Neutrophil (primary cell): ENCODE measurements around the gene MPST.

ENCODE experiments used
- H3K27ac ChIP-seq: fragments of 200-600 bp; sonication (generic); 2 replicates; pipeline ENCODE4 v1.5.1; 2016; ENCODE audit warnings: mild to moderate bottlenecking, moderate library complexity
- H3K27me3 ChIP-seq: fragments of 200-600 bp; sonication (generic); 2 replicates; pipeline ENCODE4 v1.6.0; 2016; ENCODE audit warnings: mild to moderate bottlenecking
- H3K36me3 ChIP-seq: fragments of 200-600 bp; sonication (generic); 2 replicates; pipeline ENCODE4 v1.5.1; 2017
- H3K4me1 ChIP-seq, 2 experiments: fragments of 200-600 bp in 1 of 2; sonication (generic) in 1 of 2; 1 replicate in 1 of 2; 2 replicates in 1 of 2; pipeline versions ENCODE4 v1.5.1 to v1.6.1; 2013 to 2016; ENCODE audit warnings: low read depth in 1 of 2, low read length in 1 of 2, mild to moderate bottlenecking in 1 of 2, moderate library complexity in 1 of 2; ENCODE audit not compliant: control insufficient read depth in 1 of 2, insufficient read depth in 1 of 2
- H3K4me3 ChIP-seq, 2 experiments: fragments of 200-600 bp in 1 of 2; sonication (generic) in 1 of 2; 1 replicate in 1 of 2; 2 replicates in 1 of 2; pipeline ENCODE4 v1.5.1; 2013 to 2016; ENCODE audit warnings: low read depth in 1 of 2, low read length in 1 of 2, mild to moderate bottlenecking in 1 of 2, moderate library complexity in 1 of 2
- H3K9me3 ChIP-seq: fragments of 200-600 bp; sonication (generic); 2 replicates; pipeline ENCODE4 v1.5.1; 2016
- TF ChIP-seq, protein P1 (sequence below): fragments of 200-600 bp; sonication (generic); IDR thresholded peaks from 2 replicates; pipeline ENCODE4 v1.5.1; 2016; ENCODE audit warnings: antibody characterized with exemption

MPST gene

DNA sequence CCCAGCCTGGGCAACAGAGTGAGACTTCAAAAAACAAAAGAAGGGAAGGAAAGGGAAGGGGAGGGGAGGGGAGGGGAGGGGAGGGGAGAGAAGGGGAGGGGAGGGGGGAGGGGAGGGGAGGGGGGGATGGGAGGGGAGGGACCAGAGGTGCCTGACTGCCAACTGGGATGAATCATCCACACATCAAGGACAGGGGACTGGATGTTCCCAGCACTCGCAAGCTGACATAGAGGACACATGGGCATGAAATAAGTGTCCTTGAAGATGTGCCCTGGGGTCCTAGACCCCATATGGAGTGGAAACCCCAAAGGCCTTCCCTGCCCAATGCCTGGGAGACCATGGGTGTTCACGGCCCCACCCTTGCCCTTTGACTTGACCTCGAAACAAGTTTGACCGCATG, 20.1 kb upstream of the MPST start:
- Histone ChIP-seq H3K9me3 (no peaks in the 10 kb centered on the region), H3K4me1 (no peaks in the 10 kb centered on the region), H3K4me3 (no peak overlapping the region), H3K27ac (no peak overlapping the region), H3K36me3 (no peaks in the 10 kb centered on the region), H3K27me3 (peaks cover 39% of the 10 kb centered on the region)
- TF ChIP-seq, protein P1, sequence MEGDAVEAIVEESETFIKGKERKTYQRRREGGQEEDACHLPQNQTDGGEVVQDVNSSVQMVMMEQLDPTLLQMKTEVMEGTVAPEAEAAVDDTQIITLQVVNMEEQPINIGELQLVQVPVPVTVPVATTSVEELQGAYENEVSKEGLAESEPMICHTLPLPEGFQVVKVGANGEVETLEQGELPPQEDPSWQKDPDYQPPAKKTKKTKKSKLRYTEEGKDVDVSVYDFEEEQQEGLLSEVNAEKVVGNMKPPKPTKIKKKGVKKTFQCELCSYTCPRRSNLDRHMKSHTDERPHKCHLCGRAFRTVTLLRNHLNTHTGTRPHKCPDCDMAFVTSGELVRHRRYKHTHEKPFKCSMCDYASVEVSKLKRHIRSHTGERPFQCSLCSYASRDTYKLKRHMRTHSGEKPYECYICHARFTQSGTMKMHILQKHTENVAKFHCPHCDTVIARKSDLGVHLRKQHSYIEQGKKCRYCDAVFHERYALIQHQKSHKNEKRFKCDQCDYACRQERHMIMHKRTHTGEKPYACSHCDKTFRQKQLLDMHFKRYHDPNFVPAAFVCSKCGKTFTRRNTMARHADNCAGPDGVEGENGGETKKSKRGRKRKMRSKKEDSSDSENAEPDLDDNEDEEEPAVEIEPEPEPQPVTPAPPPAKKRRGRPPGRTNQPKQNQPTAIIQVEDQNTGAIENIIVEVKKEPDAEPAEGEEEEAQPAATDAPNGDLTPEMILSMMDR, result no peak

DNA sequence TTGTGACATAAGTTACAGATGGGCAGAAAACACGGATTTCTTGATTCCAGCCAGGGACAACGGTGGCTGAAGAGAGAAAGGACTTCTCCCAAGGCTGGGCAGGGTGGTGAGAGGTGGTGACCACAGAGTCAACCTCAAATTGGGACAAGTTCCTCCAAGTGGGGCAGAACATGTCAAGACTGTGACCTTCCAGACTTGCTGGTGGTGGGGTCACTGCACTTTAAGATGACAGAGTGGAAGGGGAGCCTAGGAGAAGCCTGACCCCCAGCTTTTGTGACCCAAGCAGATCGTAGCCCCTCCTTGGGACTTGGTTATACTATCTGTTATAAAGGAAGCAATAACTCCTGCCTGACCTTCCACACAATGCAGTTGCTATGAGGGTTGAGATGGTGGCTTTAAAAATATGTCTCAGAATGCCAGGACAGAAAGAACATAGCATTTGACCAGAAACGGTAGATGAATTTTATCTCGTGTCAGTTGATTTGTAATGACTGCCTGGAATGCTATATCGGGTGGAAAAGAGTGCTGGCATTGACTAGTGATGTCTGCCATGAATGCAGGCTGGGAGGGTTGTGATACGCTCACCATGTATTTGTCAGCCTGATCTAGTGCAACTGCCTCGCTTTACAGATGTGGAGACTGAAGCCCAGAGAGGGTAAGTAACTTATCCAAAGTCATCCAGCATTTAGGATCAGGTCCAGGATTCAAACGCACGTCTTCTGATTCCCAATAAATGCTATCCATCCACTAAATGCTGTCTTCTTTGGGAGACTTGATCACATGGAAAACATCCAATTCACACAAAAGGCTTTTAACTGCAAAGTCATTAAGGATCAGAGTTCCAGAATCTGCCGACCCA, 18.6 kb upstream of the MPST start:
- TF ChIP-seq, protein P1, result no peak
- Histone ChIP-seq H3K4me3 (no peak overlapping the region), H3K27ac (no peak overlapping the region), H3K27me3 (peaks cover 48% of the 10 kb centered on the region), H3K36me3 (no peaks in the 10 kb centered on the region), H3K9me3 (no peaks in the 10 kb centered on the region), H3K4me1 (no peaks in the 10 kb centered on the region)

DNA sequence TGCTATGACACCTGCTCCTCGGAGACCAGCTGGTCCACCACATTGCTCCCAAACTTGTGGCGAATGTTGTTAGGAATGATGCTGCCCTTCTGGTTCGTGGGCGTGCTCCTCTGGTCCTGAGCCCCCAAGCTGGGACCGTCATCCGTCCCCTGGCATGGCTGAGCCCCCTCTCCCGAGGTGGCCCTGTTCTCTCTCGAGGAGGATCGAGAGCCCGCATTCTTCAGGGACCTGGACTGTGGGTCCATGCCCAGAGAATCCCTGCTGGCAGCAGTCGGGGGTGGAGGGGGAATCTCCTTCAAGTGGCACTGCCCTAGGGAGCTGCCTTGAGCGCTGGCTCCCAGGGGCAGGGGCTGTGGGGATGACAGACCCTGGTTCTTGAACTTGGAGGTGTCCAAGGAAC, 17.7 kb upstream of the MPST start:
- H3K27ac ChIP-seq, result no peak overlapping the region
- H3K9me3 ChIP-seq, result no peaks in the 10 kb centered on the region
- no peak overlapping the region for H3K4me3 ChIP-seq
- H3K27me3 ChIP-seq, result peaks cover 53% of the 10 kb centered on the region
- TF ChIP-seq, protein P1, result no peak
- H3K36me3 ChIP-seq, result no peaks in the 10 kb centered on the region
- no peaks in the 10 kb centered on the region for H3K4me1 ChIP-seq

DNA sequence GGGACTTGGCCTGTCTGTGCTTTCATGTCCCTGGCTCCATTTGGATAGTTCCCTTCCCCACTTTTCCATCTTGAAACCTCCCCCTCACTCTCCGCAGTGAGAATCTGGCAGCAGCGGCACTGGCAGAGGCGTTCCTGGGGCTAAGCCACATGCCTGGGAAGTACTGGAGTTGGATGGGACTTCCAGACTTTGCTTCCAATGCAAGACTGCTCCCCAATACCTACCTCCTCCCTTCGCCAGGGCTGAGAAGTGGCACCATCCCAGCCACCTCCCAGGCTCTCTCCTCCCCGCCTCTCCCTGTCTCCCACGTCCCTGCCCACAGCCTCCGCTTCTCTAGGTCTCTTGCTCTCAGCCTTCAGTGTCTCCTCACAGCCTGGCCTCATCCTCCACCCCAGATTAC, 16.9 kb upstream of the MPST start:
- Histone ChIP-seq H3K36me3 (no peaks in the 10 kb centered on the region), H3K27me3 (peaks cover 57% of the 10 kb centered on the region), H3K4me1 (no peaks in the 10 kb centered on the region), H3K9me3 (no peaks in the 10 kb centered on the region), H3K27ac (no peak overlapping the region), H3K4me3 (no peak overlapping the region)
- TF ChIP-seq, protein P1, result no peak

DNA sequence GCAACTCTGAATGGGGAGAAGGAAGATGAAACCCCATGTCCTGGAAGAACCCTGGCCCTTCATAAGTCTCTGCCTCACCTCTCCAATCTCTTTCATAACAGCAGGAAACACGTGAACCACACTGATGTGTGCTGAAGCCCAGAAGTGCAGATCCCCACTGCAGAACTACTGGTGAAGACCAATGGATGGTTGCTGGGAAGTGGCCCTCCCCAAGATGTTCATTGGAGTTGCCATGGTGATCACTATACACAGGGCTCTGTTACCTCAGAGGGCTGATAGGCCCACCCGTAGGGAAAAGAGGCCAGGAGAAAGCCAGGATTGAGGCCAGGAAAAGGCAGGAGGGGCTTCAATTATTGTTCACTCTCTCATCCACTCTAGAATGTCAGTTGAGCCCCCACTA, 11.9 kb upstream of the MPST start:
- no peak overlapping the region for H3K4me3 ChIP-seq
- H3K4me1 ChIP-seq, result no peaks in the 10 kb centered on the region
- no peak overlapping the region for H3K27ac ChIP-seq
- TF ChIP-seq, protein P1, result no peak
- H3K36me3 ChIP-seq, result peaks cover 5% of the 10 kb centered on the region
- no peaks in the 10 kb centered on the region for H3K9me3 ChIP-seq
- peaks cover 69% of the 10 kb centered on the region for H3K27me3 ChIP-seq
